CD8-positive, alpha-beta memory T cell (primary cell): Measurements from ENCODE around the gene AHCTF1. TPM values are rescaled to one million over a fixed set of nuclear protein-coding genes. Genes with fewer than 3 reads are reported as not detected.
A peak's percentile ranks its signal among the peaks of the same experiment; 100 is the strongest.

Experiments used
- CTCF ChIA-PET: fragments of 350-600 bp; sonication (Branson Sonifier 250); formaldehyde crosslinking; loops from one replicate; lab custom pipeline; 2021; ENCODE audit warnings: antibody characterized with exemption; lab: Charles Lee
- POLR2A ChIA-PET: fragments of 350-600 bp; sonication (Branson Sonifier 250); formaldehyde crosslinking; loops from one replicate; lab custom pipeline; 2021; ENCODE audit warnings: antibody characterized with exemption; lab: Charles Lee
- DNase-seq, 5 donors: peaks; one replicate each; pipeline versions ENCODE4 v3.0.0 to v3.0.0-alpha.2; 2020 to 2022; ENCODE audit warnings: mixed read lengths in 1 of 5
- H3K27ac ChIP-seq: one replicate; pipeline ENCODE4 v1.7.0; 2013; ENCODE audit warnings: low read depth, mild to moderate bottlenecking, low read length, moderate library complexity
- H3K27me3 ChIP-seq: 2 replicates; pipeline ENCODE4 v1.7.0; 2013; ENCODE audit warnings: low read length, mild to moderate bottlenecking; ENCODE audit not compliant: insufficient read depth, poor library complexity, severe bottlenecking
- H3K36me3 ChIP-seq: 2 replicates; pipeline ENCODE4 v1.7.0; 2013; ENCODE audit warnings: mild to moderate bottlenecking, low read length, moderate library complexity; ENCODE audit not compliant: insufficient read depth
- H3K4me1 ChIP-seq: 2 replicates; pipeline ENCODE4 v1.7.0; 2013; ENCODE audit warnings: mild to moderate bottlenecking, low read length, moderate library complexity; ENCODE audit not compliant: insufficient read depth
- H3K4me3 ChIP-seq: 2 replicates; pipeline ENCODE4 v1.7.0; 2013; ENCODE audit warnings: mild to moderate bottlenecking, low read length
- H3K9me3 ChIP-seq: 2 replicates; pipeline ENCODE4 v1.7.0; 2013; ENCODE audit warnings: mild to moderate bottlenecking, low read length
- H3K27ac Mint-ChIP-seq, 8 donors: one replicate each; pipeline ENCODE4 v1.8.0; 2020 to 2021; ENCODE audit warnings: mixed read lengths in 8 of 8, mild to moderate bottlenecking in 6 of 8, inconsistent platforms in 3 of 8, moderate library complexity in 3 of 8
- H3K27me3 Mint-ChIP-seq, 2 donors: one replicate each; pipeline ENCODE4 v1.8.0; 2020 to 2021; ENCODE audit warnings: mixed read lengths in 2 of 2, mild to moderate bottlenecking in 1 of 2, moderate library complexity in 1 of 2
- H3K36me3 Mint-ChIP-seq, 3 donors: one replicate each; pipeline ENCODE4 v1.8.0; 2020 to 2021; ENCODE audit warnings: mixed read lengths in 3 of 3, inconsistent platforms in 1 of 3, mild to moderate bottlenecking in 1 of 3
- H3K4me1 Mint-ChIP-seq, 3 donors: one replicate each; pipeline ENCODE4 v1.8.0; 2020 to 2021; ENCODE audit warnings: mixed read lengths in 3 of 3, inconsistent platforms in 1 of 3, mild to moderate bottlenecking in 1 of 3
- H3K4me3 Mint-ChIP-seq, 7 donors: one replicate each; pipeline ENCODE4 v1.8.0; 2020 to 2021; ENCODE audit warnings: mixed read lengths in 7 of 7, mild to moderate bottlenecking in 6 of 7, moderate library complexity in 4 of 7, inconsistent platforms in 2 of 7
- H3K9me3 Mint-ChIP-seq, 5 donors: one replicate each; pipeline ENCODE4 v1.8.0; 2020 to 2022; ENCODE audit warnings: mixed read lengths in 5 of 5, mild to moderate bottlenecking in 3 of 5, moderate library complexity in 2 of 5, inconsistent platforms in 1 of 5
- polyA plus RNA-seq: library from polyadenylated mRNA; unstranded; fragments of 300-500 nt; fragmentation: Illumina TruSeq; gene quantifications from one replicate; pipeline ENCODE4 v1.2.3, GENCODE V29; 2021
- total RNA-seq, 2 experiments: library from RNA; stranded (reverse); gene quantifications; one replicate each; pipeline ENCODE4 v1.2.3, GENCODE V29; 2021

Gene AHCTF1
- total RNA-seq (10 to 100 TPM; 49.6 to 53.0 TPM), polyA plus RNA-seq (23.7 TPM)

GRCh38 chr1:246931549-246932365, at the start of gene AHCTF1:
Gene AHCTF1 (minus strand): TSS chr1:246931948. CDS start chr1:246918370, 13,578 bp downstream.
- no peaks in the 10 kb centered on the region for H3K27me3 Mint-ChIP-seq
- H3K27me3 ChIP-seq: no peaks in the 10 kb centered on the region
- CTCF ChIA-PET: interaction anchor here (2.3 to 2.7 kb wide), 2 partner anchors 13 to 458 kb away, joined by 6 to 8 read pairs; no protein-coding TSS in a partner anchor
- POLR2A ChIA-PET: interaction anchor here (0.6 to 1.5 kb wide), 3 partner anchors 26 to 399 kb away, joined by 3 read pairs; partner anchors contain the start of gene ZNF496
- no peaks in the 10 kb centered on the region for H3K9me3 Mint-ChIP-seq
- DNase-seq: peak; percentile 90 to 97 (median 96)
- H3K4me3 Mint-ChIP-seq: peak within 1 kb of the TSS; percentile 87 to 99 (median 93)
- peaks cover 0 to 30% (median 6%) of the 10 kb centered on the region in 3 donors for H3K36me3 Mint-ChIP-seq
- H3K36me3 ChIP-seq: no peaks in the 10 kb centered on the region
- peaks cover 26% of the 10 kb centered on the region for H3K4me1 ChIP-seq
- peak within 1 kb of the TSS; percentile 89 for H3K4me3 ChIP-seq
- peak within 1 kb of the TSS; percentile 83 for H3K27ac ChIP-seq
- peak within 1 kb of the TSS; percentile 89 to 97 (median 96) for H3K27ac Mint-ChIP-seq
- peaks cover 34 to 47% (median 40%) of the 10 kb centered on the region in 3 donors for H3K4me1 Mint-ChIP-seq
- H3K9me3 ChIP-seq: no peaks in the 10 kb centered on the region

GRCh38 chr1:246978785-246979184, 47.0 kb upstream of the AHCTF1 start:
- H3K27ac ChIP-seq: no peak overlapping the region
- Mint-ChIP-seq H3K27me3 (peaks cover 3 to 20% of the 10 kb centered on the region in 2 donors), H3K9me3 (peaks cover 21 to 48% (median 38%) of the 10 kb centered on the region in 5 donors), H3K4me1 (no peaks in the 10 kb centered on the region), H3K4me3 (no peak overlapping the region), H3K36me3 (peaks cover 2 to 22% (median 2%) of the 10 kb centered on the region in 3 donors), H3K27ac (no peak overlapping the region)
- CTCF ChIA-PET: no interaction called here
- H3K36me3 ChIP-seq: no peaks in the 10 kb centered on the region
- DNase-seq: no peak
- peaks cover 5% of the 10 kb centered on the region for H3K9me3 ChIP-seq
- no peaks in the 10 kb centered on the region for H3K4me1 ChIP-seq
- POLR2A ChIA-PET: no interaction called here
- H3K27me3 ChIP-seq: no peaks in the 10 kb centered on the region
- no peak overlapping the region for H3K4me3 ChIP-seq

GRCh38 chr1:246978281-246978680, 46.5 kb upstream of the AHCTF1 start:
- Mint-ChIP-seq H3K9me3 (peaks cover 21 to 43% (median 34%) of the 10 kb centered on the region in 5 donors), H3K27ac (no peak overlapping the region), H3K36me3 (peaks cover 2 to 22% (median 2%) of the 10 kb centered on the region in 3 donors), H3K4me1 (no peaks in the 10 kb centered on the region), H3K4me3 (no peak overlapping the region), H3K27me3 (peaks cover 3 to 20% of the 10 kb centered on the region in 2 donors)
- no peak overlapping the region for H3K4me3 ChIP-seq
- no peaks in the 10 kb centered on the region for H3K36me3 ChIP-seq
- peaks cover 5% of the 10 kb centered on the region for H3K9me3 ChIP-seq
- ChIA-PET POLR2A (no interaction called here), CTCF (no interaction called here)
- no peaks in the 10 kb centered on the region for H3K27me3 ChIP-seq
- no peak overlapping the region for H3K27ac ChIP-seq
- DNase-seq: no peak
- no peaks in the 10 kb centered on the region for H3K4me1 ChIP-seq

GRCh38 chr1:246971969-246972368, 40.2 kb upstream of the AHCTF1 start:
- no peaks in the 10 kb centered on the region for H3K36me3 ChIP-seq
- H3K4me1 ChIP-seq: no peaks in the 10 kb centered on the region
- Mint-ChIP-seq H3K36me3 (peaks cover 0 to 7% (median 1%) of the 10 kb centered on the region in 3 donors), H3K27ac (no peak overlapping the region), H3K27me3 (peaks cover 3 to 11% of the 10 kb centered on the region in 2 donors), H3K4me3 (no peak overlapping the region), H3K9me3 (peaks cover 7 to 20% (median 10%) of the 10 kb centered on the region in 5 donors), H3K4me1 (no peaks in the 10 kb centered on the region)
- CTCF ChIA-PET: interaction anchor here (0.6 to 1.5 kb wide), 4 partner anchors 10 to 112 kb away, joined by 3 read pairs; no protein-coding TSS in a partner anchor
- H3K9me3 ChIP-seq: no peaks in the 10 kb centered on the region
- DNase-seq: no peak
- no peak overlapping the region for H3K4me3 ChIP-seq
- H3K27me3 ChIP-seq: no peaks in the 10 kb centered on the region
- POLR2A ChIA-PET: no interaction called here
- no peak overlapping the region for H3K27ac ChIP-seq

GRCh38 chr1:246971090-246971721, 39.5 kb upstream of the AHCTF1 start:
- ChIA-PET POLR2A (no interaction called here), CTCF (interaction anchor here (0.6 to 1.4 kb wide), 3 partner anchors 11 to 112 kb away, joined by 3 read pairs; no protein-coding TSS in a partner anchor)
- no peaks in the 10 kb centered on the region for H3K27me3 ChIP-seq
- Mint-ChIP-seq H3K9me3 (peaks cover 7 to 24% (median 13%) of the 10 kb centered on the region in 5 donors), H3K4me3 (no peak overlapping the region), H3K27me3 (peaks cover 3 to 8% of the 10 kb centered on the region in 2 donors), H3K27ac (no peak overlapping the region), H3K4me1 (no peaks in the 10 kb centered on the region), H3K36me3 (peaks cover 0 to 11% (median 1%) of the 10 kb centered on the region in 3 donors)
- no peaks in the 10 kb centered on the region for H3K4me1 ChIP-seq
- no peaks in the 10 kb centered on the region for H3K9me3 ChIP-seq
- no peak overlapping the region for H3K4me3 ChIP-seq
- peak in 4 of 5 donors; percentile 6 to 18 (median 7) for DNase-seq
- H3K36me3 ChIP-seq: no peaks in the 10 kb centered on the region
- no peak overlapping the region for H3K27ac ChIP-seq

GRCh38 chr1:246969621-246970020, 37.9 kb upstream of the AHCTF1 start:
- Histone ChIP-seq H3K27me3 (no peaks in the 10 kb centered on the region), H3K36me3 (no peaks in the 10 kb centered on the region), H3K27ac (no peak overlapping the region), H3K9me3 (no peaks in the 10 kb centered on the region), H3K4me1 (no peaks in the 10 kb centered on the region), H3K4me3 (no peak overlapping the region)
- H3K4me3 Mint-ChIP-seq: no peak overlapping the region
- peaks cover 7 to 19% (median 15%) of the 10 kb centered on the region in 5 donors for H3K9me3 Mint-ChIP-seq
- DNase-seq: no peak
- peaks cover 0 to 11% (median 1%) of the 10 kb centered on the region in 3 donors for H3K36me3 Mint-ChIP-seq
- no peak overlapping the region for H3K27ac Mint-ChIP-seq
- H3K4me1 Mint-ChIP-seq: no peaks in the 10 kb centered on the region
- peaks cover 0 to 6% of the 10 kb centered on the region in 2 donors for H3K27me3 Mint-ChIP-seq
- CTCF ChIA-PET: no interaction called here
- POLR2A ChIA-PET: no interaction called here

GRCh38 chr1:246966502-246966901, 34.8 kb upstream of the AHCTF1 start:
- Histone ChIP-seq H3K4me3 (no peak overlapping the region), H3K27me3 (no peaks in the 10 kb centered on the region), H3K9me3 (no peaks in the 10 kb centered on the region), H3K27ac (no peak overlapping the region), H3K36me3 (no peaks in the 10 kb centered on the region), H3K4me1 (no peaks in the 10 kb centered on the region)
- DNase-seq: no peak
- no peaks in the 10 kb centered on the region for H3K4me1 Mint-ChIP-seq
- CTCF ChIA-PET: no interaction called here
- peaks cover 7 to 19% (median 13%) of the 10 kb centered on the region in 5 donors for H3K9me3 Mint-ChIP-seq
- H3K4me3 Mint-ChIP-seq: no peak overlapping the region
- H3K36me3 Mint-ChIP-seq: peaks cover 0 to 11% (median 1%) of the 10 kb centered on the region in 3 donors
- H3K27me3 Mint-ChIP-seq: peaks cover 0 to 11% of the 10 kb centered on the region in 2 donors
- H3K27ac Mint-ChIP-seq: no peak overlapping the region
- POLR2A ChIA-PET: no interaction called here
